ENCODE results near the gene LGALS1. TPM values are rescaled to one million over a fixed set of nuclear protein-coding genes. Genes with fewer than 3 reads are reported as not detected.

The LGALS1 gene
- polyA plus RNA-seq, 1 of the 3 experiments (the other 2 are of a cell fraction): 12,045 TPM

DNA sequence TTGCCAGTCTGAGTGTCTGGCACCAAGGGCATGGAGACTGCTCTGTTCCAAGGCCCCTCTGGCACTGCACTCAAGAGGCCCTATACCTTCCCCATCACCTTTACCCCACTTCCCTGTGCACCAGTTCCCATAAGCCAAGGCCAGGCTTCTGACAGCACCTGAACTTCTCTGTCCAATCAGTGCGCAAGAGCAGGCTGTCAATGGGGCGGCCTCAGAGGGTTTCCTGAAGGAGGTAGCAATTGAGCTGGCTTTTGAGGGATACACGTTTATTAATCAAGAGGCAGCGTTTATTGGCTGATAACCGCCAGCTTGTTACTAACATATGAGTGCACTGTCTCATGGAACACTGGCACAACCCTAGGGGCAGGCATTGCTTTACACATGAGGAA lies 33.9 kb upstream of the LGALS1 start:
- H3K4me2 ChIP-seq: no peak overlapping the region
- no peak overlapping the region for H3K27ac ChIP-seq (ENCODE audit: low read depth in 2 of 2, low read length in 1 of 2)
- POLR2A ChIA-PET: interaction anchor here (2.7 kb wide), 1 partner anchor 17 kb away, joined by 21 read pairs; the partner anchor contains the start of gene PDXP

DNA sequence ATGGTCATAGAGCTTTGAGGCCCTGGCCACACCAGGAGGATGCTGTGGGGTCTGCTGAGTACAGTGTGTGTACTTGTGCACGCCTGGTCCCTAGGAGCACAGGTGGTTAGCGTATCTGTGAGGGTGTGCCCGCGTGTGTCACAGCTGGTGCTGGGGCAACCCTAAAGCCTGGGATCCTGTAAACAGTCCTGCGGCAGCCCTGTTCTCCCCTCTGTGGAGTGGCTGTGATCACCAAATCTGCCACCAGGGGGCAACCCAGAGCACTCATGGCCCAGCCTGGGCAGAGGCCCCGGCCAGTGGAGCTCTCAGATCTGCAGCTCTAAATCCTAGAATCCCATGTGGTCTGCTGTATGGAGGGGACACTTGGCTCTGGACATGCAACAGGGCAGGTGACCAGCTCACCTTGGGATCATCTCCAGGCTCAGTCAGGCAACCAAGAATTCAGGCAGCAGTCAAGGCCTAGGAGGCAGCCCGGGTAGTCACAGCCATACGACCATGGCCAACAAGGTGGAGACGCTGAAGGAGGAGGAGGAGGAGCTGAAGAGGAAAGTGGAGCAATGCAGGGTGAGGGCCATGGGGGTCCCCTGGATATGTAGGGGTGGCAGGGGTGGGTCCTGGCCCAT lies 32.1 kb upstream of the LGALS1 start:
- no peaks in the 10 kb centered on the region for H3K27me3 ChIP-seq (ENCODE audit: insufficient read depth)

More for the DNA sequence above, 33.9 kb upstream of the LGALS1 start:
- H3K4me3 ChIP-seq (ENCODE audit: low read depth in 2 of 2, low read length in 1 of 2): no peak overlapping the region
- H4K20me1 ChIP-seq (ENCODE audit: insufficient read depth): 0 out of 2 replicates have a peak, but pooled peaks cover 4% of the 10 kb centered on the region
- WGBS (ENCODE audit: low lambda C conversion rate): 97% methylated on average over 5 of the region's 5 CpGs
- CTCF ChIA-PET: interaction anchor here (1.1 to 34.3 kb wide), 8 partner anchors 12 to 151 kb away, joined by 3 to 898 read pairs (median 32); partner anchors contain the start of genes LGALS1, NOL12, PDXP and TRIOBP
- H3K36me3 ChIP-seq (replicated peaks in 1 of 2; ENCODE audit: control insufficient read depth in 1 of 2, insufficient read depth in 2 of 2, low read length in 1 of 2): peaks cover 4 to 8% of the 10 kb centered on the region in 2 experiments
- H3K9ac ChIP-seq: no peak overlapping the region
- no peak overlapping the region for H2AFZ ChIP-seq (ENCODE audit: low read depth)
- H3K27me3 ChIP-seq (ENCODE audit: insufficient read depth): no peaks in the 10 kb centered on the region
- peaks cover 4% of the 10 kb centered on the region for H3F3A ChIP-seq (replicated peaks; ENCODE audit: insufficient read depth)
- DNase-seq: no peak
- no peaks in the 10 kb centered on the region for H3K9me3 ChIP-seq
- H3K9me2 ChIP-seq: no peaks in the 10 kb centered on the region
- H3K79me2 ChIP-seq (ENCODE audit: insufficient read depth): peaks cover 7% of the 10 kb centered on the region; the same call in 1 of the 2 replicates
- TF ChIP-seq POLR2AphosphoS5 (IDR thresholded peaks at IDR 0.05; ENCODE audit: low read depth, low read length) (no peak), EZH2phosphoT487 (IDR thresholded peaks at IDR 0.05; ENCODE audit: borderline replicate concordance, low read depth) (no peak), RCOR1 (IDR thresholded peaks at IDR 0.05; ENCODE audit: low read length) (no peak), TCF12 (IDR thresholded peaks at IDR 0.05) (no peak), GATA2 (CRISPR knock-in tag; IDR thresholded peaks at IDR 0.05) (no peak), JUND (IDR thresholded peaks at IDR 0.05) (no peak), CHD2 (IDR thresholded peaks at IDR 0.05; ENCODE audit: low read length, partially characterized antibody) (no peak), FOXJ3 (CRISPR knock-in tag; IDR thresholded peaks at IDR 0.05) (no peak), RFX5 (IDR thresholded peaks at IDR 0.05; ENCODE audit: low read length) (no peak), NFIC (IDR thresholded peaks at IDR 0.05; ENCODE audit: borderline replicate concordance) (no peak), FOSL2 (IDR thresholded peaks at IDR 0.05; ENCODE audit: borderline replicate concordance, low read depth) (no peak), MEF2A (IDR thresholded peaks at IDR 0.05; ENCODE audit: borderline replicate concordance, low read depth) (no peak), TEAD4 (IDR thresholded peaks at IDR 0.05; ENCODE audit: borderline replicate concordance, insufficient read depth) (no peak)
- TF ChIP-seq, protein P1, sequence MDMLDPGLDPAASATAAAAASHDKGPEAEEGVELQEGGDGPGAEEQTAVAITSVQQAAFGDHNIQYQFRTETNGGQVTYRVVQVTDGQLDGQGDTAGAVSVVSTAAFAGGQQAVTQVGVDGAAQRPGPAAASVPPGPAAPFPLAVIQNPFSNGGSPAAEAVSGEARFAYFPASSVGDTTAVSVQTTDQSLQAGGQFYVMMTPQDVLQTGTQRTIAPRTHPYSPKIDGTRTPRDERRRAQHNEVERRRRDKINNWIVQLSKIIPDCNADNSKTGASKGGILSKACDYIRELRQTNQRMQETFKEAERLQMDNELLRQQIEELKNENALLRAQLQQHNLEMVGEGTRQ (IDR thresholded peaks at IDR 0.05; ENCODE audit: borderline replicate concordance, low read depth, low read length): no peak
- TF ChIP-seq, protein P2, sequence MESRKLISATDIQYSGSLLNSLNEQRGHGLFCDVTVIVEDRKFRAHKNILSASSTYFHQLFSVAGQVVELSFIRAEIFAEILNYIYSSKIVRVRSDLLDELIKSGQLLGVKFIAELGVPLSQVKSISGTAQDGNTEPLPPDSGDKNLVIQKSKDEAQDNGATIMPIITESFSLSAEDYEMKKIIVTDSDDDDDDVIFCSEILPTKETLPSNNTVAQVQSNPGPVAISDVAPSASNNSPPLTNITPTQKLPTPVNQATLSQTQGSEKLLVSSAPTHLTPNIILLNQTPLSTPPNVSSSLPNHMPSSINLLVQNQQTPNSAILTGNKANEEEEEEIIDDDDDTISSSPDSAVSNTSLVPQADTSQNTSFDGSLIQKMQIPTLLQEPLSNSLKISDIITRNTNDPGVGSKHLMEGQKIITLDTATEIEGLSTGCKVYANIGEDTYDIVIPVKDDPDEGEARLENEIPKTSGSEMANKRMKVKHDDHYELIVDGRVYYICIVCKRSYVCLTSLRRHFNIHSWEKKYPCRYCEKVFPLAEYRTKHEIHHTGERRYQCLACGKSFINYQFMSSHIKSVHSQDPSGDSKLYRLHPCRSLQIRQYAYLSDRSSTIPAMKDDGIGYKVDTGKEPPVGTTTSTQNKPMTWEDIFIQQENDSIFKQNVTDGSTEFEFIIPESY (IDR thresholded peaks at IDR 0.05; ENCODE audit: borderline replicate concordance, low read depth): no peak
- H3K4me1 ChIP-seq (ENCODE audit: control insufficient read depth in 1 of 2, insufficient read depth in 2 of 2, low read depth in 1 of 2, low read length in 1 of 2): peaks cover 4 to 35% of the 10 kb centered on the region in 2 experiments; a peak in 2 of 4 replicates

More for the DNA sequence above, 32.1 kb upstream of the LGALS1 start:
- ChIA-PET POLR2A (interaction anchor here (0.5 to 2.7 kb wide), 10 partner anchors 8 to 43 kb away, joined by 3 to 21 read pairs (median 4); partner anchors contain the start of genes NOL12 and PDXP), CTCF (interaction anchor here (0.5 to 34.3 kb wide), 36 partner anchors 13 to 220 kb away, joined by 3 to 898 read pairs (median 5); partner anchors contain the start of genes GGA1, LGALS1, NOL12 and PDXP)
- DNase-seq: peak; percentile 91
- H3K4me1 ChIP-seq (ENCODE audit: control insufficient read depth in 1 of 2, insufficient read depth in 2 of 2, low read depth in 1 of 2, low read length in 1 of 2): peaks cover 4 to 26% of the 10 kb centered on the region in 2 experiments; a peak in 2 of 4 replicates
- no peak overlapping the region; a peak in 1 of 4 replicates for H3K27ac ChIP-seq (ENCODE audit: low read depth in 2 of 2, low read length in 1 of 2)
- H2AFZ ChIP-seq (ENCODE audit: low read depth): no peak overlapping the region
- peaks cover 4% of the 10 kb centered on the region for H3F3A ChIP-seq (replicated peaks; ENCODE audit: insufficient read depth)
- 0 out of 2 replicates have a peak, but pooled peaks cover 4% of the 10 kb centered on the region for H4K20me1 ChIP-seq (ENCODE audit: insufficient read depth)
- H3K36me3 ChIP-seq (replicated peaks in 1 of 2; ENCODE audit: control insufficient read depth in 1 of 2, insufficient read depth in 2 of 2, low read length in 1 of 2): peaks cover 8 to 9% of the 10 kb centered on the region in 2 experiments
- H3K9me3 ChIP-seq: no peaks in the 10 kb centered on the region
- no peak for TF ChIP-seq FOXJ3 (CRISPR knock-in tag; IDR thresholded peaks at IDR 0.05)
- TF ChIP-seq ELF1 (IDR thresholded peaks at IDR 0.05): no peak
- TF ChIP-seq, protein P3, sequence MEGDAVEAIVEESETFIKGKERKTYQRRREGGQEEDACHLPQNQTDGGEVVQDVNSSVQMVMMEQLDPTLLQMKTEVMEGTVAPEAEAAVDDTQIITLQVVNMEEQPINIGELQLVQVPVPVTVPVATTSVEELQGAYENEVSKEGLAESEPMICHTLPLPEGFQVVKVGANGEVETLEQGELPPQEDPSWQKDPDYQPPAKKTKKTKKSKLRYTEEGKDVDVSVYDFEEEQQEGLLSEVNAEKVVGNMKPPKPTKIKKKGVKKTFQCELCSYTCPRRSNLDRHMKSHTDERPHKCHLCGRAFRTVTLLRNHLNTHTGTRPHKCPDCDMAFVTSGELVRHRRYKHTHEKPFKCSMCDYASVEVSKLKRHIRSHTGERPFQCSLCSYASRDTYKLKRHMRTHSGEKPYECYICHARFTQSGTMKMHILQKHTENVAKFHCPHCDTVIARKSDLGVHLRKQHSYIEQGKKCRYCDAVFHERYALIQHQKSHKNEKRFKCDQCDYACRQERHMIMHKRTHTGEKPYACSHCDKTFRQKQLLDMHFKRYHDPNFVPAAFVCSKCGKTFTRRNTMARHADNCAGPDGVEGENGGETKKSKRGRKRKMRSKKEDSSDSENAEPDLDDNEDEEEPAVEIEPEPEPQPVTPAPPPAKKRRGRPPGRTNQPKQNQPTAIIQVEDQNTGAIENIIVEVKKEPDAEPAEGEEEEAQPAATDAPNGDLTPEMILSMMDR (IDR thresholded peaks at IDR 0.05): peak; percentile 90
- no peak for TF ChIP-seq NRF1 (IDR thresholded peaks at IDR 0.05; ENCODE audit: low read depth, low read length)
- TF ChIP-seq RAD21 (IDR thresholded peaks at IDR 0.05; ENCODE audit: low read length): peak; percentile 76
- TF ChIP-seq SMC3 (IDR thresholded peaks at IDR 0.05; ENCODE audit: low read depth, low read length): peak; percentile 89
- WGBS (ENCODE audit: low lambda C conversion rate): 48% methylated on average over 6 of the region's 9 CpGs
- peaks cover 7% of the 10 kb centered on the region; the same call in 1 of the 2 replicates for H3K79me2 ChIP-seq (ENCODE audit: insufficient read depth)
- H3K4me2 ChIP-seq: 0 out of 2 replicates have a peak overlapping the region, but pooled peaks have one; percentile 33
- no peaks in the 10 kb centered on the region for H3K9me2 ChIP-seq
- H3K4me3 ChIP-seq (ENCODE audit: low read depth in 2 of 2, low read length in 1 of 2): peak overlapping the region in 1 of 2 experiments; percentile 42; a peak in 1 of 4 replicates
- no peak overlapping the region for H3K9ac ChIP-seq
